ENCODE data around the gene CLHC1.
"Not testable (repeated sequence)": the region's sequence is repeated elsewhere in the genome, so short reads cannot be mapped to it uniquely, and the experiment has no call there.

The CLHC1 gene

GRCh38 chr2:55232084-55232862 lies at the start of gene CLHC1, which contains the start of gene RPS27A:
Gene CLHC1 (minus strand): TSS chr2:55232293. CDS start chr2:55222411, 9,882 bp downstream.
Gene RPS27A (plus strand): TSS chr2:55232688. CDS start chr2:55232825, 137 bp downstream.
- no peak for TF ChIP-seq CTCF (conservative IDR thresholded peaks at IDR 0.05)
- peak within 1 kb of the TSS; percentile 92 for H3K27ac ChIP-seq

GRCh38 chr2:55280851-55281546 lies 48.9 kb upstream of the CLHC1 start:
- H3K27ac ChIP-seq, result peak overlapping the region; percentile 91

- not testable (repeated sequence) for H3K27ac ChIP-seq
These were observed 47.8 kb upstream of the CLHC1 start for GRCh38 chr2:55279859-55280424.

- H3K27ac ChIP-seq, result not testable (repeated sequence)
These were observed 47.2 kb upstream of the CLHC1 start for GRCh38 chr2:55279214-55279835.

- H3K27ac ChIP-seq, result peak overlapping the region; percentile 53
- TF ChIP-seq CTCF (conservative IDR thresholded peaks at IDR 0.05), result no peak
These were observed 45.2 kb upstream of the CLHC1 start for GRCh38 chr2:55277310-55277709.

GRCh38 chr2:55274346-55274745 lies 42.3 kb upstream of the CLHC1 start:
- H3K27ac ChIP-seq, result not testable (repeated sequence)

GRCh38 chr2:55269645-55269990 lies 37.5 kb upstream of the CLHC1 start:
- peak overlapping the region; percentile 89 for H3K27ac ChIP-seq
- TF ChIP-seq CTCF (conservative IDR thresholded peaks at IDR 0.05), result no peak

GRCh38 chr2:55268907-55269644 lies 37.0 kb upstream of the CLHC1 start, which contains the start of gene MTIF2:
Gene MTIF2 (minus strand): TSS chr2:55269231. CDS start chr2:55263858, 5,373 bp downstream.
- no peak for TF ChIP-seq CTCF (conservative IDR thresholded peaks at IDR 0.05)
- peak within 1 kb of the TSS; percentile 89 for H3K27ac ChIP-seq

GRCh38 chr2:55268288-55268906 lies 36.3 kb upstream of the CLHC1 start:
- no peak for TF ChIP-seq CTCF (conservative IDR thresholded peaks at IDR 0.05)
- H3K27ac ChIP-seq, result peak overlapping the region; percentile 89

GRCh38 chr2:55259586-55259985 lies 27.5 kb upstream of the CLHC1 start:
- not testable (repeated sequence) for H3K27ac ChIP-seq

Data from VCaP (cell line).